H1 (cell line): Measurements from ENCODE around the gene SLC24A3.

Experiments used
- BRCA1 ChIP-seq: IDR thresholded peaks from 2 replicates; pipeline ENCODE4 v1.6.1; 2012; ENCODE audit warnings: low read depth, low read length, improper control_type of control experiment
- EP300 ChIP-seq, 2 experiments: IDR thresholded peaks; 1 replicate in 1 of 2; 2 replicates in 1 of 2; pipeline ENCODE4 v1.6.1; 2011 to 2012; ENCODE audit warnings: low read depth in 2 of 2, low read length in 2 of 2, mild to moderate bottlenecking in 2 of 2, borderline replicate concordance in 1 of 2, inconsistent platforms in 1 of 2, moderate library complexity in 1 of 2
- TAF1 ChIP-seq: IDR thresholded peaks from 2 replicates; pipeline ENCODE4 v1.6.1; 2011; ENCODE audit warnings: mild to moderate bottlenecking, low read depth, low read length

GRCh38 chr20:19218411-19218810, 6.0 kb downstream of the SLC24A3 start:
- no peak for TF ChIP-seq BRCA1
- TF ChIP-seq EP300 (IDR thresholded peaks at IDR 0.05; ENCODE audit: borderline replicate concordance in 1 of 2, low read depth in 2 of 2, low read length in 2 of 2) = no peak
- no peak for TF ChIP-seq TAF1
